ENCODE results near the gene PRKCQ.

Gene PRKCQ

GRCh38 chr10:6565588-6565987 lies 14.5 kb downstream of the PRKCQ start:
- H3K4me1 Mint-ChIP-seq, result no peaks in the 10 kb centered on the region
- no peak for ATAC-seq
- H3K27ac Mint-ChIP-seq, result no peak overlapping the region
- no peaks in the 10 kb centered on the region for H3K36me3 Mint-ChIP-seq
- peaks cover 51% of the 10 kb centered on the region for H3K27me3 Mint-ChIP-seq
- no peaks in the 10 kb centered on the region for H3K9me3 Mint-ChIP-seq
- H3K4me3 Mint-ChIP-seq, result no peak overlapping the region

- H3K27me3 Mint-ChIP-seq, result peaks cover 39% of the 10 kb centered on the region
- H3K27ac Mint-ChIP-seq, result no peak overlapping the region
- no peaks in the 10 kb centered on the region for H3K4me1 Mint-ChIP-seq
- no peaks in the 10 kb centered on the region for H3K36me3 Mint-ChIP-seq
- no peak for ATAC-seq
- no peaks in the 10 kb centered on the region for H3K9me3 Mint-ChIP-seq
- no peak overlapping the region for H3K4me3 Mint-ChIP-seq
Measured at GRCh38 chr10:6564367-6564766, 15.7 kb downstream of the PRKCQ start.

DNA sequence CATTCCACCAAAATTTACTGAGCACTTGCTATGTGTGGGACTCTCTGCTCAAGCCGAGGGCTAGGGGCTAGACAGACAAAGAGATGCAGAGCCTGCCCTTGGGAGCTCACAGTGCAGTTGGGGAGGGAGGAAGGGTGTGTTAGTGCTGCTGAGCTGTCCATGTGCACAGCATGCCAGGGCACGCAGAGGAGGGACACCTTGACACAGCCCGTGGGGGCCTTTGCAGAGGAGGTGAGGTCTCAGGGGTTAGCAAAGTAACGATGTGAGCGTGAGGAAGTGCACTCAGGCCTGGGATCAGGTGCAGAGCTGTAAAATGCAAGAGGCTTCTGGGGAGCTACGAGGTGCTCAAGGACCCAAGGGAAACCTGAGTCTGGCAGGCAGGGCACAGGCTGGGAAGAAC lies 16.3 kb downstream of the PRKCQ start:
- Mint-ChIP-seq H3K4me1 (no peaks in the 10 kb centered on the region), H3K27ac (no peak overlapping the region), H3K27me3 (peaks cover 34% of the 10 kb centered on the region), H3K9me3 (no peaks in the 10 kb centered on the region), H3K36me3 (no peaks in the 10 kb centered on the region), H3K4me3 (no peak overlapping the region)
- peak; percentile 22 for ATAC-seq

DNA sequence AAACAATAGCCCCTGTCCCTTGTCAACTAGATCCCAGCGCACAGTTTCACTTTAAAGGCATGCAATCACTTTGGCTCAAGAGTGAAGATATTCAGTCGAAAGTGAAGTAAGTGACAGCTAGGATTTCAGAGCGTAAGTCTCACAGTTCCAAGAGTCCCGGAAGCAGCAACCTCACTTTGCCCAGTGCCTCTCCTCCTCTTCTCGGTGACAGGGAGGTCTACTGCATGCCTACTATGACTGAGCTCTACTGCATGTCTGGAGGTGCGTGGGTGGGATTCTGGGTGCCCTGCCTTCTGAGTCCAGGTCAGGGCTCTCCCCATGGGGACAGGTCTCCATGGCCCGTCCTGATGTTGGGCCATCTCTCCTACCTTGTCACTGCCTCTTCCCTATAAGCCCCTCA lies 17.0 kb downstream of the PRKCQ start:
- H3K27ac Mint-ChIP-seq, result no peak overlapping the region
- no peaks in the 10 kb centered on the region for H3K36me3 Mint-ChIP-seq
- no peaks in the 10 kb centered on the region for H3K9me3 Mint-ChIP-seq
- no peaks in the 10 kb centered on the region for H3K4me1 Mint-ChIP-seq
- H3K27me3 Mint-ChIP-seq, result peaks cover 39% of the 10 kb centered on the region
- H3K4me3 Mint-ChIP-seq, result no peak overlapping the region
- ATAC-seq, result no peak

DNA sequence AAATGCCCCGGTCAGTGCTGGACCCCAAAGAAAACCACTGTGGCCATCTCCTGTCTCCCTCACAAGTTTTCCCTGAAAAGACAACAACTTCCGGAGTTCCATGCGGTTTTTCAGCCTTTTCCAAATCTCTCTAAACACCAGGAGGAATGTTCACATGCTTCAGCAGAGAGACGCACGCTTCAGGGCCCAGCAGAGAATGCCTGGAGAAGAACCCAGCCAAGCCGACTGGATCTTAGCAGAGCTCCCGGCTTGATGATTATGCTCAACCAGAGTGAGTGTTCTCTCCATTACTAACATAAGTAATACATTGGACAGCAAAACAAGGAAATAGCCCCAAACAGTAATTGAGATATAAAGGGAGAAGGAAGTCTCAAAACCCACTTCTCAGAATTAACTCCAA lies 17.9 kb downstream of the PRKCQ start:
- Mint-ChIP-seq H3K4me1 (no peaks in the 10 kb centered on the region), H3K9me3 (no peaks in the 10 kb centered on the region), H3K27me3 (peaks cover 48% of the 10 kb centered on the region), H3K27ac (no peak overlapping the region), H3K36me3 (no peaks in the 10 kb centered on the region), H3K4me3 (no peak overlapping the region)
- no peak for ATAC-seq

- no peak for ATAC-seq
- Mint-ChIP-seq H3K36me3 (no peaks in the 10 kb centered on the region), H3K4me3 (no peak overlapping the region), H3K4me1 (no peaks in the 10 kb centered on the region), H3K27me3 (peaks cover 55% of the 10 kb centered on the region), H3K27ac (no peak overlapping the region), H3K9me3 (no peaks in the 10 kb centered on the region)
Measured at GRCh38 chr10:6561552-6561951, 18.5 kb downstream of the PRKCQ start.

- H3K4me3 Mint-ChIP-seq, result no peak overlapping the region
- H3K9me3 Mint-ChIP-seq, result no peaks in the 10 kb centered on the region
- no peaks in the 10 kb centered on the region for H3K36me3 Mint-ChIP-seq
- no peak for ATAC-seq
- H3K27me3 Mint-ChIP-seq, result peaks cover 50% of the 10 kb centered on the region
- H3K27ac Mint-ChIP-seq, result no peak overlapping the region
- H3K4me1 Mint-ChIP-seq, result no peaks in the 10 kb centered on the region
Measured at GRCh38 chr10:6558759-6559461, 21.2 kb downstream of the PRKCQ start.

- H3K4me1 Mint-ChIP-seq, result no peaks in the 10 kb centered on the region
- no peaks in the 10 kb centered on the region for H3K9me3 Mint-ChIP-seq
- no peak for ATAC-seq
- no peak overlapping the region for H3K27ac Mint-ChIP-seq
- H3K4me3 Mint-ChIP-seq, result no peak overlapping the region
- H3K36me3 Mint-ChIP-seq, result no peaks in the 10 kb centered on the region
- H3K27me3 Mint-ChIP-seq, result peaks cover 50% of the 10 kb centered on the region
Measured at GRCh38 chr10:6558272-6558671, 21.8 kb downstream of the PRKCQ start.

DNA sequence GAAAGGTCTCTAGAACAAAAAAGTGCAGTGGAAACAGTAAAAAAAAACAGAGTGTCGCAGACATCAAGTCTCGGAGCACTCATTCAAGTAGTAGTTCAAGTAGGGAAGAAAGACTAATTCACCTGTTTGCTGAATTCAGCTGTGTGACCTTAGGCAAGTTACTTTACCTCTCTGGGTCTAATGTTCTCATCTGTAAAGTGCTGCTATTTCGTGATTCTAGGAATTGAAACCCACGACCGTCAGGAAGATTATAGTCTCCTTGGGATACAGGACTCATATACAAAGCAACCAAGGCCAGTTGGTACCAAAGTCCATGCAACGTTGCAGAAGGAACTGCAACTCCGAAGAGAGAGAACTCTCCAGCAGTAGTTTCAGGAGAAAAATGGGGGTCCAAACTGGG lies 26.1 kb downstream of the PRKCQ start:
- ATAC-seq, result no peak
- H3K36me3 Mint-ChIP-seq, result no peaks in the 10 kb centered on the region
- no peaks in the 10 kb centered on the region for H3K4me1 Mint-ChIP-seq

DNA sequence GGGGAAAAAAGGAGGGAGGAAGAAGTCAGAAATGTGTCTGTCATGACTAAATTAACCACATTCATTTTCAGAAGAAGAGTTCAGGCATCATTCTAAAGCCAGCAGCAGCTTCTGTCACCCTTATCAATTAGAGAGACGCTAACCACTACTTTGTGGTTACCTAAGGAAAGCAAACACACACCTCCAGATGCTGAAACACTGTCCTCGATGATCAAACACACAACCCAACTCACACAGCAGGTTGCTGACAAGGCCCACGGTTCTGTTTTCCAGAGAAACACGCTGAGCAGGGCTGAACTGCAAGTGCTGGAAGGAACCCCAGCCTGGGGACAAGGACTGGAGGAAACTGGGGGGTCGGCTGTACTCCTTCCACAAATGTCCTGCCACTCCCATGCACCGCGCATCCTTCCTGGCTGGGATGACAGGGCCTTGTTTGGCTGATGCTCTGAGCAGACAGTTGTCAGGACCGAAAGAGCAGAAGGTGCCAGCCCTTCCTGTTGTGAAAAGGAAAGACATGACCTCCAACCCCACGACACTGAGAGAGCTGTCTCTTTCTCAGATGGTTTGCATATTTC lies 36.6 kb downstream of the PRKCQ start:
- H3K27me3 Mint-ChIP-seq, result peaks cover 37% of the 10 kb centered on the region
- no peak overlapping the region for H3K27ac Mint-ChIP-seq
- H3K4me3 Mint-ChIP-seq, result peak overlapping the region; percentile 47
- peaks cover 12% of the 10 kb centered on the region for H3K4me1 Mint-ChIP-seq
- H3K9me3 Mint-ChIP-seq, result no peaks in the 10 kb centered on the region
- peak; percentile 36 for ATAC-seq
- no peaks in the 10 kb centered on the region for H3K36me3 Mint-ChIP-seq

More for the DNA sequence above, 26.1 kb downstream of the PRKCQ start:
- H3K27ac Mint-ChIP-seq, result no peak overlapping the region
- H3K27me3 Mint-ChIP-seq, result peaks cover 58% of the 10 kb centered on the region
- H3K9me3 Mint-ChIP-seq, result no peaks in the 10 kb centered on the region
- no peak overlapping the region for H3K4me3 Mint-ChIP-seq

GRCh38 chr10:6542999-6543430 lies 37.1 kb downstream of the PRKCQ start:
- peaks cover 12% of the 10 kb centered on the region for H3K4me1 Mint-ChIP-seq

GRCh38 chr10:6539833-6540232 lies 40.2 kb downstream of the PRKCQ start:
- Mint-ChIP-seq H3K4me1 (peaks cover 12% of the 10 kb centered on the region), H3K36me3 (no peaks in the 10 kb centered on the region), H3K9me3 (no peaks in the 10 kb centered on the region), H3K27me3 (peaks cover 37% of the 10 kb centered on the region), H3K4me3 (no peak overlapping the region), H3K27ac (no peak overlapping the region)
- ATAC-seq, result no peak

More at GRCh38 chr10:6542999-6543430, 37.1 kb downstream of the PRKCQ start:
- Mint-ChIP-seq H3K27ac (no peak overlapping the region), H3K36me3 (no peaks in the 10 kb centered on the region), H3K4me3 (peak overlapping the region; percentile 47), H3K9me3 (no peaks in the 10 kb centered on the region), H3K27me3 (peaks cover 41% of the 10 kb centered on the region)
- no peak for ATAC-seq

GRCh38 chr10:6537770-6538169 lies 42.3 kb downstream of the PRKCQ start:
- no peak overlapping the region for H3K27ac Mint-ChIP-seq
- H3K4me3 Mint-ChIP-seq, result no peak overlapping the region
- no peaks in the 10 kb centered on the region for H3K36me3 Mint-ChIP-seq
- no peak for ATAC-seq
- no peaks in the 10 kb centered on the region for H3K4me1 Mint-ChIP-seq
- no peaks in the 10 kb centered on the region for H3K9me3 Mint-ChIP-seq
- peaks cover 23% of the 10 kb centered on the region for H3K27me3 Mint-ChIP-seq

GRCh38 chr10:6536102-6536501 lies 44.0 kb downstream of the PRKCQ start:
- Mint-ChIP-seq H3K27ac (no peak overlapping the region), H3K4me3 (no peak overlapping the region), H3K36me3 (no peaks in the 10 kb centered on the region), H3K27me3 (peaks cover 12% of the 10 kb centered on the region), H3K9me3 (no peaks in the 10 kb centered on the region), H3K4me1 (no peaks in the 10 kb centered on the region)
- ATAC-seq, result no peak

GRCh38 chr10:6535156-6535764 lies 44.8 kb downstream of the PRKCQ start:
- Mint-ChIP-seq H3K4me3 (no peak overlapping the region), H3K9me3 (no peaks in the 10 kb centered on the region), H3K27ac (no peak overlapping the region), H3K27me3 (peaks cover 12% of the 10 kb centered on the region), H3K36me3 (no peaks in the 10 kb centered on the region), H3K4me1 (no peaks in the 10 kb centered on the region)
- no peak for ATAC-seq

DNA sequence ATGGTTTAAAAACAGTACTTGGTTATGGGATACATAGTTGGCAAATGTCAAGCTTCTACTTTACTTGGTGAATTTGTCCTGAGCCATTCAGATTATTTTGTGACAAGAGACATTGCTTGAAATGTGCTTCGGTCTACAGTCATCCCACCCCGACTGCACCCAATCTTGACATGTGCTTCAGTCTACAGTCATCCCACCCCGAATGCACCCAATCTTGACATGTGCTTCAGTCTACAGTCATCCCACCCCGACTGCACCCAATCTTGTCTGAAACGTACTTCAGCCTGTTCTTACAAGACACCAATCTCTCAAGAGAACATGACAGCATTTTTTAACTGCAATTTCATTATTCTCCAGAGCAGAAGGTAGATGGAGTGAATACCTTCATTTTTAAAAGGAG lies 47.8 kb downstream of the PRKCQ start:
- no peaks in the 10 kb centered on the region for H3K9me3 Mint-ChIP-seq
- H3K4me3 Mint-ChIP-seq, result no peak overlapping the region
- ATAC-seq, result no peak
- no peaks in the 10 kb centered on the region for H3K36me3 Mint-ChIP-seq
- peaks cover 2% of the 10 kb centered on the region for H3K27me3 Mint-ChIP-seq
- H3K27ac Mint-ChIP-seq, result no peak overlapping the region
- H3K4me1 Mint-ChIP-seq, result no peaks in the 10 kb centered on the region
